GM19463 (cell line): ENCODE results near the gene STX2.
"Not testable (repeated sequence)": the region's sequence is repeated elsewhere in the genome, so short reads cannot be mapped to it uniquely, and the experiment has no call there.

Experiments
- ATAC-seq: cut with Tn5 transposase; IDR thresholded peaks from one replicate; pipeline ENCODE4 v1.9.1; 2021; ENCODE audit warnings: mild to moderate bottlenecking, moderate library complexity; ENCODE audit not compliant: unreplicated experiment

STX2 gene

DNA sequence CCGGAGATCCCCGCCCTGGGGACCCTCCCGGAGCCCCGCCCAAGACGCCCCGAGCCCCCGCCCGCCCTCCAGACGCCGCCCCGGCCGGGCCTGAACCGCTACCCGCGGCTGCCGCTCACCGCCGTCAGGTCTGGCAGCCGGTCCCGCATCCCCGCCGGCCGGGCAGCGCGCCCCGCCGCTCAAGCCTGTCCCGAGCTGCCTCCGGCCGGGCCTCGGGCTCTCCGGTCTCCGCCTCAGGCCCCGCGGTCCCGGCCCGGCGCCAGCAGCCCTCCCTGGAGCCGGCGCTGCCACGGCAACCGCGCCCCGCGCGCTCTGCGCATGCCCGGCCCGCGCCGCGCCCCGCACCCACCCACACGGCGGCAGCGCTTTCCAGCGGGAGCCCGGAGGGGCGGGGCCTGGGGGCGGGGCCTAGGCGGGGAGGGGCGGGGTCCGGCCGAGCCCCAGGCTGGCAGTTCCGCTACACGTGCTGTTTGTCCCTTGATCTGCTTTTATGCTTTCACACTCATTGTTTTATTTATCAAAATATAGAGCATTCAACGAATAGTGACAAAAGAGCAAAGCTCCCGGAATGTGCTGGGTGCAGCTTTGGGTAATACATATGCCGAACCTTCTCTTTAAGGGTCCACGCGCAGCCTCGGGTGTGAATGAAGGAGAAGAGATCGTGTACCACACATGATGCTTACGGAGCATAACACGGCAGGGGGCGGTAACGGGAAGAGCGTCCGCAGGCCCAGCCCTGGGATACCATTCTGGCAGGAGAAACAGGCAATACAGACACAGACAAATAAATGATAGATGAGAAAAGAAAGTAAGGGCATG is at the start of gene STX2:
STX2 (minus strand) TSS at position 300 of the 819 bp plus-strand sequence; CDS start at position 149, 151 bp downstream.
- peak; percentile 78 for ATAC-seq

DNA sequence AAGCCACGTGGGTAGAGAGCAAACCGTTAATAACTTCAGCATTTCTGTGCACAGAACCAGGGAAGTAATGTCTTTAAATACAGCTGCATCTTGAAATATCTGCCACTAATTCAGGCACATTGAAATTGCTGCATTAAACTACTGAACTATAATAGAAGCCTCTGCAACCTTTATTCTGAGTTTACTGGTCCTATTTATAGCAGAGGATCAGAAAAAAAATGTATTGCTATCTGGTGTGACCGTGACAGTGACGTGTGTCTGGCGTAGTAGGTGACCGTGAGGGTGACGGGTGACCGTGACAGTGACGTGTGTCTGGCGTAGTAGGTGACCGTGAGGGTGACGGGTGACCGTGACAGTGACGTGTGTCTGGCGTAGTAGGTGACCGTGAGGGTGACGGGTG is 48.1 kb upstream of the STX2 start:
- ATAC-seq = not testable (repeated sequence)

DNA sequence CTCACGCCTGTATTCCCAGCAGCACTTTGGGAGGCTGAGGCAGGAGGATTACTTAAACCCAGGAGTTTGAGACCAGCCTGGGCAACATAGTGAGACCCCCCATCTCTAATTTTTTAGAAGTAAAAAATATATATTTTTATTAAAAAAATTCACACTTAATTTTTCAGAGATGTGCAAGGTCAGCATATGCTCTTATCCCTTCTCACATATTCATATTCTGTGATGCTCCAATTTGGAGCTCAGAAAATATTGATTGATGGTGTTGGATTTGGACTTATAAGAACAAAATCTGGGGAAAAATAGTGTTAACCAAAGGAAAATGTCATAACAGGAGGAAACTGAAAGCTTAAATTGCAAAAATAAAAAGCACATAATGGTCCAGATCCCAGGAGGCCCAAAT is 42.5 kb upstream of the STX2 start:
- no peak for ATAC-seq

DNA sequence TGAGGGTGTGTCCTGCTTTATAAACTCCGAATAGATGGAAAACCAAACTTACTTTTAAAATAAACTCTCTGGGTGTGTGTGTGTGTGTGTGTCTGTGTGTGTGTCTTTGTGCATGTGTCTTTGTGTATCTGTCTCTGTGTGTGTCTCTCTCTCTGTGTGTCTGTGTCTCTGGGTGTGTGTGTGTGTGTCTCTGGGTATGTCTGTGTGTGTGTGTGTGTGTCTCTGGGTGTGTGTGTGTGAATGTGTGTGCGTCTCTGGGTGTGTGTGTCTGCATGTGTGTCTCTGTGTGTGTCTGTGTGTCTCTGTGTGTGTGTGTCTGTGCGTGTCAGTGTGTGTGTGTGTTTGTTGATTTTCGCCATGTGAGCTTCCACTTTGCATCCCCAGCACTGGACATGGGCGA is 42.0 kb upstream of the STX2 start:
- ATAC-seq = no peak

DNA sequence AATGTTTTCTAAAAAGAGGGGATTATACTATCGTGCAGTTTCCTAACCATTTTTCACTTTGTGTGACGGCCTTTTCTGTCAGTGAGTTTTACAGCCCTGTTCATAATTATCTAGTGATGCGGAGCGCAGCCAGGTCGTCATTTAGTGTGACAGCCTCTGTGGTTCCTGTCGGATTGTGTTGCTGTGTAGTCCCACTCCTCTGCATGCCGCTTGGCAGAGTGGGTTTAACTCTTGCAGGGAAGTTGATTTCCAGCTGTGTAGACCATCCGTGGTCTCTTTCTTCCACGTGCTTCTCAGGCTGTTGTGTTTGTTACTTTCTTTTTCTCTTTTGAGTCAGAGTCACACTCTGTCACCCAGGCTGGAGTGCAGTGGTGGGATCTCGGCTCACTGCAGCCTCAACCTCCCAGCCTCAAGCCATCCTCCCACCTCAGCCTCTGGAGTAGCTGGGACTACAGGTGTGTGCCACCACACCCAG is 41.4 kb upstream of the STX2 start:
- peak; percentile 58 for ATAC-seq

DNA sequence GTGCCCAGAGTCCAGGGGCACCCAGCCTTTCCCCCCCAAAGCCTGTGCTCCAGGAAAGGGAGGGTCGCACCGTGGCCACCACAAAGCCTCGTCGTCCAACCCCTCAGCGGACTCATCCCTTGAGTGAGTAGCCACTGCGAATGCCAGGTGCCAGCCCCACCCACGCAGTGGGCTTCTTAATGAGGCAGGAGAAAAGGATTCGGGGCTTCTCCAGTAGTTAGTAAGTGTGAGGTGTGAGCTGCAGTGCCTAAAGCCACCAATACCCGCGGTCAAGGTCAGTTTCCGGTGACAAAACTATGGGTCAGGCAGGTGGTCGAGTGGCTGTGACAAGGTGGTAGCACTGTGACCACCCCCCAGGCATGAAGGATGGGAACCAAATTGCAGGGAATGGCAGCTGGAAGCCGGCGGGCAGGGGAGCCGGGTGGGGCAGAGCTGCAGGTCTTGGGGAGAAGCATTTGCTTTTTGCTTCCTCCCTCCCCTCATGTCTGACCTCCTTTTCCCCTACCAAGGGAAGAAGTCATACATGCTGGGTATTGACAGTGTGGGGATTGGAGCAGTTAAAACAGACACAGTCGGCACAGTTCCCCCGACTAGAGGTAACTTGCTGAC is 40.8 kb upstream of the STX2 start:
- peak; percentile 18 for ATAC-seq

DNA sequence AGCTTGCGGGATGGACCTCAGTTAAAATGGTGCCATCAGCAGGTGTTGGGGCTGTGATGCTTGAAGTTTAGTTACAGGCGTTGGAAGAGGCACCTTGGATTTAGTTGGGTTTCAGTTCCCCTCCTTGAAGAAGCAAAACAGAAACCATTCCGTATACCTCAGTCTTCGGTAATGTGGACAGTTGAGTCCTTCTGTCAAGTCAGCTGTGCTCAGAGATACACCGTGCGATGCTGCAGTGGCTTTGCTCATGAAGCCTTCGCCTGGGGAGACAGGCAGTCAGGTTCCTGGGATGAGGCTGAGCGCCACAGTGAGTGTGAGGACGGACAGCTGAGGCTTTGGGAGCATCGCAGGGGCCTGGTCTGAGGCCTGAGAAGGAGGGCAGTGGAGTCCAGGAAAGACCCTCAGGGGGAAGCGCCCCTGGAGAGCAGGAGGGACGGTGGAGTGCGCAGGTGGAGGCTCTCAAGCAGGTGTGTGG is 40.2 kb upstream of the STX2 start:
- ATAC-seq = peak; percentile 77

DNA sequence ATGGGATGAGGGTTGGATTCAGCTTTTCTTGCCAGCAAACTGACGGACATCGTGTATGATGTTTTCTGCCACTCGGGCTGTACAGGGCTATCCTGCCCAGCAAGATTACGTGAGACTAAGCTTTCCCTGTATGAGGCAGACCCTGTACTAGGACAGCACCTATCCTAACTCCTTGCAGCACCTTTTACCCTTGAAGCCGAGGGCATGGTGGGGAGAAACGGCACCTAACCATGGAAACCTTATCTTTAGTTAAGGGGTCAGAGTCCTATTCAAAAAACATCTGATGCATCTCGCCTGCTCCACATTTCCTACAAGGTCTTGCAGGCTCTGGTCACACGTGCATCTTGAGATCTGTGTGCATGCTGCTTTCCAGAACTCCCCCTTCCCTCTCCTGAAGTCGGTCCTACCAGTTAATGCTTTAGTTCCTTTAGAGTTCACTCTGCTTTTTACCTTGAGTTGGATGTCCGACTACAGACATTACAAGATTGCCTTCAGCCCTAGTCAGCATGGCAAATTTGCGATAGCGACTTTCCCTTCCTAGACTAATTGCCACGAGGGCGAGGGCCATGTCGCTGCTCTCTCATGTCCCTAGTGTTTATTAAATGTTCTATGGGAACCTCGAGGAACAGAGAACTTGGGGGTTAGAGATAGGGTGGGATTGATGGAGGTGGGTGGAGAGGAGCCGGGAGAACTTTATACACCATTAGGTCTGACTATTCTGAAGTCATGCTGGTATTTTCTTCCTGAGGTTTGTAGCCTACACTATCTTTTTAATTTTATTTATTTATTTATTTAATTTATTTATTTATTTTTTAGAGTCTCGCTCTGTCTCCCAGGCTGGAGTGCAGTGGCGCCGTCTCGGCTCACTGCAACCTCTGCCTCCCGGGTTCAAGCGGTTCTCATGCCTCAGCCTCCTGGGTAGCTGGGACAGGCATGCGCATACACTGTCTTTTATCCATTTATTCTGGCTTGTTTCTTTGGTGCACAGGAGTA is 39.4 kb upstream of the STX2 start:
- no peak for ATAC-seq

DNA sequence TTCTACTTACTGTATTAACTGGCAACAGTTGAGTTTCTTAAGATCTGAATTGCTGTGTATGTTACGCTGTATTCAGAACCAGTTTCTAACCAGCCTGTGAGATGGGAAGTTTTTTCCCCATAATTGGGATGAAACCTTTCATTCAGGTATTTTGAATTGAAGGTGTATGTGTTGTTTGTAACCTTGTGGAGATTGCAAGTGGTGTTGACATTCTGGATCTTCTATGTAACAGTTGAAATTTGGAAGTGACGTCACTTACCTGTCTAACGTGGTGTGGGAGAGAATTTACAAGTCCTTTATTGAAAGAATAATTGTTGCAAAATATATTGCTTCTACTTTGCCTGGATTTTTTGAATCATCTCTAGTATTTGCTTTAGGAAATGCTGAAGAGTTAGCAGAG is 38.3 kb upstream of the STX2 start:
- no peak for ATAC-seq

DNA sequence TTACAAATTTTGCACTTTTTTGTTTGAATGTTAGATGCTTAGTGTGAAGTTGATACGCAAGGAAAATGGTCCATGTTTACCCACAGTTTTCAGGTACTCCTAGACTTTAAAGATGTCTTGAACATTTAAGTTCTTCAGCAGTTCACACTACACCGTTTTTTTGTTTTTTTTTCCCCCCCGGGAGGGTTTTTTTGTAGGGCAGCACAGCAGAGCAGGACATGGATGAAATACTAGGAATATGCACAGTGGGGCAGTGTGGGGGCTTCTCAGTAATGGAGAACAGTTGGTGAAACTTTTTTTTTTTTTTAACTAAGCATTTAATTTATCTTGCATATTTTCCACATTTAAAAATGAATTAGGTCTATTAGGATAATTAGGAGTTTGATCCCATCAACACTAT is 37.7 kb upstream of the STX2 start:
- no peak for ATAC-seq

DNA sequence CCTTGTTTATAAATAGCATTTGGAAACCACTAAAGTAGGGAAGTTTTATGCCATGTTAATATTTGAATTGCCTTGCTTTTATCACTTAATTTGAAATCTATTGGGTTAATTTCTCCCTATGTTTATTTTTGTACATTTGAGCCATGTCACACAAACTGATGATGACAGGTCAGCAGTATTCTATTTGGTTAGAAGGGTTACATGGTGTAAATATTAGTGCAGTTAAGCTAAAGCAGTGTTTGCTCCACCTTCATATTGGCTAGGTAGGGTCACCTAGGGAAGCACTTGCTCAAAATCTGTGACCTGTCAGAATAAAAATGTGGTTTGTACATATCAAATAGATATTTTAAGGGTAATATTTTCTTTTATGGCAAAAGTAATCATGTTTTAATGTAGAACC is 37.2 kb upstream of the STX2 start:
- no peak for ATAC-seq

DNA sequence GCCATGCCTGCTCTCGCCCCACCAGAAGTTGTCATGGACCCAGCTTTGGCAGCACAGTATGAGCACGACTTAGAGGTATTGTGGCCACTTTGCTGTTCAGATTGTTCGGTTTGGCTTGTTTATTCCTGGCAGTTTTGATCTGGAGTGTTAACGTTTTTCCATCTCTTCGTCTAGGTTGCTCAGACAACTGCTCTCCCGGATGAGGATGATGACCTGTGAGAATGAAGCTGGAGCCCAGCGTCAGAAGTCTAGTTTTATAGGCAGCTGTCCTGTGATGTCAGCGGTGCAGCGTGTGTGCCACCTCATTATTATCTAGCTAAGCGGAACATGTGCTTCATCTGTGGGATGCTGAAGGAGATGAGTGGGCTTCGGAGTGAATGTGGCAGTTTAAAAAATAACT is 36.7 kb upstream of the STX2 start:
- not testable (repeated sequence) for ATAC-seq

DNA sequence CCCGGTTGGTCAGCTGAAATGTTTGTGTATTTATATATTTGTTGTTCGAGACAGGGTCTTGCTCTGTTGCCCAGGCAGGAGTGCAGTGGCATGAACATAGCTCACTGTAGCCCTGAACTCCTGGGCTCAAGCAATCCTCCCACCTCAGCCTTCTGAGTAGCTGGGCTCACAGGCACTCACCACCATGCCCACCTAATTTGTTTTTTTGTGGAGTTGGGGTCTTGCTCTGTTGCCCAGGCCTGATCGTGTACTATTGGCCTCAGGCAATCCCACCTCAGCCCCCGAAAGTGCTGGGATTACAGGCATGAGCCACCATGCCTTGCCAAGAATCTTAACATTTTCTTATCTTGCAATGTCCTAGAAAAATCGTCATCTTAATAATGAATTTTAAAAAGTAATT is 36.1 kb upstream of the STX2 start:
- ATAC-seq = no peak

DNA sequence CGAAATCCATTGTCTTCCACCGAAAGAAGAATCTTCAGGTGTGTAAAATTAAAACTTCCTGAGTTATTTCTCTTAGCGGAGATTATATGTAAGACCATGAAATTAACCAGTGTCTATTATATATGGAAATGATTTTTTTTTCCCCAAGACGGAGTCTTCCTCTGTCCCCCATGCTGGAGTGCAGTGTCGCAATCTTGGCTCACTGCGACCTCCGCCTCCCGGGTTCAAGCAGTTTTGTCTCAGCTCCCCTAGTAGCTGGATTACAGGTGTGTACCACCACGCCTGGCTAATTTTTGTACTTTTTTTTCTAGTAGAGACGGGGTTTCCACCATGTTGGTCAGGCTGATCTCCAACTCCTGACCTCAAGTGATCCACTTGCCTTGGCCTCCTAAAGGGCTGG is 35.6 kb upstream of the STX2 start:
- no peak for ATAC-seq

DNA sequence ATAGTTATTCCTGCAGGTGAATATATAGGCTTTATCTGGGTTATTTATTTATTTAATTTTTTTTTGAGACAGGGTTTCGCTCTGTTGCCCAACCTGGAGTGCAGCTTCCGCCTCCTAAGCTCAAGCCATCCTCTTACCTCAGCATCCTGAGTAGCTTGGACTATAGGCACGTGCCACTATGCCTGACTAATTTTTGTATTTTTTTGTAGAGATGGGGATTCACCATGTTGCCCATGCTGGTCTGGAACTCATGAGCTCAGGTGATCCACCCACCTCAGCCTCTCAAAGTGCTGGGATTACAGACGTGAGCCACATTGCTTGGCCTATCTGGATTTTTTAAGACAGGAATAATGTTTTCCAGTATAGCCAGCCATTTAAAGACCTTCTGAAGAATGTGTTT is 34.8 kb upstream of the STX2 start:
- peak; percentile 19 for ATAC-seq

DNA sequence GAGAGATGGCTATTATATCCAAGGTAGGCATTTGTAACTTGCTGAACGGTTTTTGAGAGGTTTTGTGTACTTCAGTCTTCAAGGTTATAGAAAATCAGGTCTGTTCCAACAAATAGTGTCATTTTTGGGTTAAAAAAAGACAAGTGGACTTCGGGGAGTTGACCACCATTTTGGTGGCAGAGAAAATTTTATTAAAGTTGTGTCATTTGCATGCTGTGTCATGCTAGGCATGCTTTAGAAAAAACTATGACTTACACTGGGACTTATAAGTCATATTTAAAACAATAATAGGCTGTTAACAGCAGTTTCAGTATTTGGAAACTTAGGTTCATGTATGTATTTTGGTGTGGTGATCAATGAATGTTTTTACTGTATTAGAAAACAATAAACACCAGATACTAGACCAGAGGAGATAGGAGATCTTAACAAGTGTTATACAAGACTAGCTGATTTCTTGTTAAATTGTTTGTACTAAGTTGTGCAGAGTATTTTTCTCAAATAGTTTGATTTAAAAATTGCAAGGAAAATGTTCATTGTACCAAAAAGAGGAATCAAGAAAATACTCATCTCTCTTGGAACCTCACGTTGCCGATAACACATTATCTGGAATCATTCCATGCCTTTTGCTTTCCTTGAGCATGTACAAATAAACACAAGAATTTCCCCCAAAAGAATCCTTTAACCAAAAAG is 34.2 kb upstream of the STX2 start:
- ATAC-seq = no peak

DNA sequence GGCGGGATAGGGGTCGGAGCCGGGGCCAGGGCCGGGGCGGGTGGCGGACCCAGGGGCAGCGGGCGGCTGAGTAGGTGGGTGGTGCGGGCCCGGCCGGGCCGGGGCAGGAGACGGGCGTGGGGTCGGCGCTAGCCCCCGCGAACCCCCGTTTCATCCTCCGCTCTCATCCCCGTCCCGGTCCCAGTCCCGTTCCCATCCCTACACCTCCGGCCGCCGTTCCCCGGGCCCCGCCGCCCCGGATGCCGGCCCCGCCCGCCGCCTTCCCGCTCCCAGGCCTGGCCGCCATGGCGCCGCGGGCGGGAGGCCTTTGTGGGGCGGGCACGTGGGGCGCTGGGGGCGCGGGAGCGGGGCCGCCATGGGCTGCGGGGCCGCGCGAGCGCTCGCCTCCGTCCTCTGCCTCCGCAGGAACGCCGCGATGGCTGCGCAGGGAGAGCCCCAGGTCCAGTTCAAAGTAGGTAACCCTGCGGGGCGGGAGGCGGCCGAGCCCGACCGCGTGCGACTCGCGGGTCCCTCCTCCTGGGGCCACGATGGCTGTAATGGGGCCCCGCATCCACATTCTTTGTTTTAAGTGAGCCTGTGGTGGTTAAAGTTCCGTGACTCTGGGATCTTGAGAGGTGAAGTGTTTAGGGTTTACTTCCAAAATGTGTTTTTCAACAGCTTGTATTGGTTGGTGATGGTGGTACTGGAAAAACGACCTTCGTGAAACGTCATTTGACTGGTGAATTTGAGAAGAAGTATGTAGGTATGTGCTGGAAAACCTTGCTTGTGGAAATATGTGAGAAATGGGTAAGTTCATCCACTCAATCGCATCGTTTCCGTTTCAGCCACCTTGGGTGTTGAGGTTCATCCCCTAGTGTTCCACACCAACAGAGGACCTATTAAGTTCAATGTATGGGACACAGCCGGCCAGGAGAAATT is 33.4 kb upstream of the STX2 start:
- peak; percentile 31 for ATAC-seq

DNA sequence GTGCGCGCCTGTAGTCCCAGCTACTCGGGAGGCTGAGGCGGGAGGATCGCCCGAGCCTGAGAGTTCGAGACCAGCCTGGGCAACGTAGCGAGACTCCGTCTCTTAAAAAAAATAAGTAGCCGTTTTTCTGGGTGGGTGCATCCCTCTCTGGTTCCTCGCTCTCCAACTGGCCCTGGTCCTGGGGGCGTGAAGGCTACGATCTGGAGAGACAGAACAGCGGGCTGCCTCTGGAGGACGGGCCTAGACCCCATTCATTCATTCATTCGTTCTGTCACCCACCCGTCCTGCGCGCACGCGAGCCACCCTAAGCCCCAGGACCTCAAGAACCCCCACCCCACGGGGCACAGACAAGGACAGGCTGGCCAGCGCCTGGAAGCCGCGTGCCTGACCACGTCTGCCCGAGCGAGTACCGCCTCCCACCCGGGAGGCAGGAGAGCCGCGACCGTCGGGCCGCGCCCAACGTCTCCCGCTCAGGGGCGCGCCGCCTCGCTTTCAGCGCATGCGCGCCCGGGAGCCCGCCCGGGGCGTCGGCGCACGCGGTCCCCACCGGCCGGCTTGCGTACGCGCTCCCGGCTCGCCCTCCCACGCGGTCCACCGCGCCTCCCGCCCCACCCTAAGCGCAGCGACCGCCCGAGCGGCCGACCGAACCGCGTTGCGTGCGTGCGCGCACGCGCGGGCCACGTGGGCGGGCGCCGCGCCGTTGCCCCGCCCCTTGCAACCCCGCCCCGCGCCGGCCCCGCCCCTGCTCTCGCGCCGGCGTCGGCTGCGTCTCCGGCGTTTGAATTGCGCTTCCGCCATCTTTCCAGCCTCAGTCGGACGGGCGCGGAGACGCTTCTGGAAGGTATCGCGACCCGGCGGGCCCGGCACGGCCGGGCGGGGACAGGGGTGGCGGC is 32.5 kb upstream of the STX2 start, which contains the start of gene RAN:
RAN (plus strand) TSS at position 781 of the 893 bp plus-strand sequence. CDS start 528 bp downstream, outside the sequence.
- peak; percentile 63 for ATAC-seq
